ENCODE results near the gene BMF.

DNA sequence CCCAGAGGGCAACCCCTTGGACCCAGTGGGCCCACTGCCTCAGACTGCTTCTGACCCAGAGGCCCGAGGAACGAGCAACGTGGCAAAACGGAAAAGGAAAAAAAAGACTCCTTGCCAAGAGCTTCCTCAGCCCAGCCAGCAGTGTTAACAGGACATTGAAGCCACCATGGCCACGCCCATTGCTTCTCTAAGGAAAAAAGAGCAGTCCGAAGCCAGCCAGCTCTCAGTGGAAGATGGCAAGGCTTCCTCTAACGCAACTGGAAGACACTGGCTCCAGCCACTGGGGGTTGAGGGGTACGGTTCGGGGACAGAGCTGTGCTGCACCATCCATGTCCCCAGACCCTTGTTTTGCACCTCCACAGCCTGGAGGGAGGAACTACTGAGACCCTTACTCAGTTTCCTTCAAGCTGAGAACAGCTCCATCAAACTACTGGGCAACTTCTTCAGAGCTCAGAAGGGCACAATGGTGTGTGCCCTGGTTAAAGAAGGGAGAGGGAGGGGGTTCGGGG, 10.7 kb downstream of the BMF start:
- TF ChIP-seq, protein P1, sequence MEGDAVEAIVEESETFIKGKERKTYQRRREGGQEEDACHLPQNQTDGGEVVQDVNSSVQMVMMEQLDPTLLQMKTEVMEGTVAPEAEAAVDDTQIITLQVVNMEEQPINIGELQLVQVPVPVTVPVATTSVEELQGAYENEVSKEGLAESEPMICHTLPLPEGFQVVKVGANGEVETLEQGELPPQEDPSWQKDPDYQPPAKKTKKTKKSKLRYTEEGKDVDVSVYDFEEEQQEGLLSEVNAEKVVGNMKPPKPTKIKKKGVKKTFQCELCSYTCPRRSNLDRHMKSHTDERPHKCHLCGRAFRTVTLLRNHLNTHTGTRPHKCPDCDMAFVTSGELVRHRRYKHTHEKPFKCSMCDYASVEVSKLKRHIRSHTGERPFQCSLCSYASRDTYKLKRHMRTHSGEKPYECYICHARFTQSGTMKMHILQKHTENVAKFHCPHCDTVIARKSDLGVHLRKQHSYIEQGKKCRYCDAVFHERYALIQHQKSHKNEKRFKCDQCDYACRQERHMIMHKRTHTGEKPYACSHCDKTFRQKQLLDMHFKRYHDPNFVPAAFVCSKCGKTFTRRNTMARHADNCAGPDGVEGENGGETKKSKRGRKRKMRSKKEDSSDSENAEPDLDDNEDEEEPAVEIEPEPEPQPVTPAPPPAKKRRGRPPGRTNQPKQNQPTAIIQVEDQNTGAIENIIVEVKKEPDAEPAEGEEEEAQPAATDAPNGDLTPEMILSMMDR (IDR thresholded peaks at IDR 0.05), result no peak
- TF ChIP-seq POLR2A (IDR thresholded peaks at IDR 0.05), result peak in 1 of 4 donors; percentile 27

All from upper lobe of left lung (tissue), 4 donors.